H1 (cell line): ENCODE data around the gene DLEC1. TPM values are rescaled to one million over a fixed set of nuclear protein-coding genes. Genes with fewer than 3 reads are reported as not detected.

ENCODE experiments used
- CTCF ChIA-PET: fragments of 300-600 bp; sonication (Branson Sonifier 250); formaldehyde crosslinking; loops from one replicate; lab custom pipeline; 2021; ENCODE audit not compliant: partially characterized antibody; lab: Charles Lee
- POLR2A ChIA-PET: fragments of 300-600 bp; sonication (Branson Sonifier 250); formaldehyde crosslinking; loops from one replicate; lab custom pipeline; 2021; ENCODE audit warnings: inconsistent platforms; ENCODE audit not compliant: partially characterized antibody; lab: Charles Lee
- DNase-seq, 2 experiments: peaks; one replicate each; pipeline versions ENCODE4 v3.0.0 to v3.0.0-alpha.2; 2010 to 2022; ENCODE audit warnings: low spot score in 2 of 2, low read depth in 1 of 2, mixed read lengths in 1 of 2
- FAIRE-seq: peaks from 2 replicates; lab custom pipeline; 2011; peaks lifted over from hg19 to GRCh38; lab: Jason Lieb, UNC
- H2AFZ ChIP-seq: 2 replicates; pipeline ENCODE4 v1.8.1; 2012; ENCODE audit warnings: low read length, inconsistent platforms
- H2AK5ac ChIP-seq: 2 replicates; pipeline ENCODE4 v1.6.1; 2013; ENCODE audit warnings: low read depth, low read length
- H2BK120ac ChIP-seq: replicated peaks from 2 replicates; pipeline ENCODE3; 2013; ENCODE audit warnings: low read depth, low read length, inconsistent platforms
- H2BK12ac ChIP-seq: 2 replicates; pipeline ENCODE4 v1.6.1; 2013; ENCODE audit warnings: low read depth, low read length
- H2BK15ac ChIP-seq: 2 replicates; pipeline ENCODE4 v1.6.1; 2013; ENCODE audit warnings: low read length
- H2BK20ac ChIP-seq: 2 replicates; pipeline ENCODE4 v1.6.1; 2013; ENCODE audit warnings: low read length
- H2BK5ac ChIP-seq: 2 replicates; pipeline ENCODE4 v1.6.1; 2013; ENCODE audit warnings: low read depth, low read length
- H3K14ac ChIP-seq: 2 replicates; pipeline ENCODE4 v1.6.1; 2013; ENCODE audit warnings: inconsistent platforms; ENCODE audit not compliant: insufficient read length
- H3K18ac ChIP-seq: 2 replicates; pipeline ENCODE4 v1.6.1; 2013; ENCODE audit warnings: low read length; ENCODE audit errors: extremely low read depth
- H3K23ac ChIP-seq: 2 replicates; pipeline ENCODE4 v1.6.1; 2013; ENCODE audit warnings: inconsistent platforms; ENCODE audit not compliant: insufficient read length
- H3K23me2 ChIP-seq: 2 replicates; pipeline ENCODE4 v1.6.1; 2013; ENCODE audit warnings: low read depth, low read length
- H3K27ac ChIP-seq: 2 replicates; pipeline ENCODE4 v1.6.1; 2011; ENCODE audit warnings: low read depth, low read length, inconsistent platforms
- H3K27me3 ChIP-seq, 4 experiments: replicated peaks in 1 of 4; 1 replicate in 1 of 4; 2 replicates in 3 of 4; pipeline versions ENCODE4 v1.6.1 to v1.8.1; 2011 to 2013; ENCODE audit warnings: low read length in 3 of 4, mild to moderate bottlenecking in 3 of 4, inconsistent platforms in 2 of 4, mixed read lengths in 2 of 4, moderate library complexity in 1 of 4; ENCODE audit not compliant: control insufficient read depth in 3 of 4, insufficient read depth in 3 of 4; ENCODE audit errors: extremely low read depth in 1 of 4
- H3K36me3 ChIP-seq, 4 experiments: 2 replicates each; pipeline versions ENCODE4 v1.6.1 to v1.8.1; 2011 to 2013; ENCODE audit warnings: mild to moderate bottlenecking in 4 of 4, low read length in 3 of 4, moderate library complexity in 2 of 4, control low read depth in 1 of 4, inconsistent platforms in 1 of 4; ENCODE audit not compliant: insufficient read depth in 4 of 4, control insufficient read depth in 2 of 4
- H3K4ac ChIP-seq: replicated peaks from 2 replicates; pipeline ENCODE3; 2013; ENCODE audit warnings: low read length, low read depth, mixed read lengths, inconsistent platforms; ENCODE audit not compliant: insufficient read length
- H3K4me1 ChIP-seq, 4 experiments: replicated peaks in 1 of 4; 1 replicate in 1 of 4; 2 replicates in 3 of 4; pipeline versions ENCODE4 v1.6.1 to v1.8.1; 2011 to 2013; ENCODE audit warnings: low read length in 3 of 4, inconsistent platforms in 2 of 4, mixed read lengths in 1 of 4; ENCODE audit not compliant: insufficient read depth in 4 of 4, control insufficient read depth in 3 of 4
- H3K4me2 ChIP-seq, 2 experiments: 2 replicates each; pipeline versions ENCODE4 v1.6.1 to v1.8.1; 2011 to 2013; ENCODE audit warnings: low read depth in 2 of 2, low read length in 2 of 2, control low read depth in 1 of 2, inconsistent platforms in 1 of 2, mild to moderate bottlenecking in 1 of 2; ENCODE audit not compliant: insufficient read depth in 1 of 2
- H3K4me3 ChIP-seq, 4 experiments: fragments of 200-600, 300-600 bp in 1 of 4; sonication (generic), shearing (Covaris generic), sonication (Bioruptor Twin) in 1 of 4; 2 replicates each; pipeline versions ENCODE4 v1.5.1 to v1.8.1; 2011 to 2016; ENCODE audit warnings: low read length in 4 of 4, low read depth in 3 of 4, control low read depth in 2 of 4, inconsistent platforms in 2 of 4, mild to moderate bottlenecking in 2 of 4, mixed read lengths in 1 of 4, moderate library complexity in 1 of 4; ENCODE audit not compliant: insufficient read depth in 2 of 4; ENCODE audit errors: extremely low read depth in 1 of 4
- H3K56ac ChIP-seq: replicated peaks from 2 replicates; pipeline ENCODE3; 2013; ENCODE audit warnings: low read depth, mild to moderate bottlenecking, mixed read lengths, low read length, inconsistent platforms; ENCODE audit not compliant: insufficient read length
- H3K79me1 ChIP-seq: 2 replicates; pipeline ENCODE4 v1.6.1; 2013; ENCODE audit warnings: low read depth, low read length, control low read depth
- H3K79me2 ChIP-seq, 2 experiments: 2 replicates each; pipeline versions ENCODE4 v1.6.1 to v1.8.1; 2012 to 2013; ENCODE audit warnings: low read length in 2 of 2, mild to moderate bottlenecking in 2 of 2, inconsistent platforms in 1 of 2; ENCODE audit not compliant: insufficient read depth in 2 of 2, control insufficient read depth in 1 of 2
- H3K9ac ChIP-seq, 4 experiments: replicated peaks in 1 of 4; 1 replicate in 1 of 4; 2 replicates in 3 of 4; pipeline versions ENCODE4 v1.6.1 to v1.8.1; 2011 to 2013; ENCODE audit warnings: low read depth in 3 of 4, low read length in 3 of 4, control low read depth in 2 of 4, mild to moderate bottlenecking in 2 of 4, moderate library complexity in 2 of 4, inconsistent platforms in 1 of 4; ENCODE audit errors: extremely low read depth in 1 of 4
- H3K9me3 ChIP-seq, 2 experiments: 2 replicates each; pipeline versions ENCODE4 v1.6.1 to v1.8.1; 2012 to 2013; ENCODE audit warnings: mild to moderate bottlenecking in 2 of 2, moderate library complexity in 2 of 2, control low read depth in 1 of 2, inconsistent platforms in 1 of 2, low read depth in 1 of 2, low read length in 1 of 2, mixed read lengths in 1 of 2; ENCODE audit not compliant: insufficient read depth in 2 of 2
- H4K20me1 ChIP-seq, 2 experiments: replicated peaks in 1 of 2; 2 replicates each; pipeline versions ENCODE3 to v1.8.1; 2011 to 2013; ENCODE audit warnings: inconsistent platforms in 2 of 2, low read length in 2 of 2, mild to moderate bottlenecking in 1 of 2; ENCODE audit not compliant: insufficient read depth in 2 of 2, control insufficient read depth in 1 of 2
- H4K5ac ChIP-seq: 2 replicates; pipeline ENCODE4 v1.6.1; 2013; ENCODE audit warnings: low read length, low read depth, mixed read lengths, inconsistent platforms; ENCODE audit not compliant: insufficient read length
- H4K8ac ChIP-seq: 2 replicates; pipeline ENCODE4 v1.8.0; 2013; ENCODE audit warnings: mild to moderate bottlenecking, moderate library complexity, low read length, inconsistent platforms; ENCODE audit not compliant: insufficient read depth; ENCODE audit errors: extremely low read depth
- H4K91ac ChIP-seq: replicated peaks from 2 replicates; pipeline ENCODE3; 2013; ENCODE audit warnings: low read length, mixed read lengths, inconsistent platforms; ENCODE audit not compliant: insufficient read length
- ASH2L ChIP-seq: fragments of 200-600, 300-600 bp; sonication (generic); IDR thresholded peaks from one replicate; pipeline ENCODE4 v1.7.1; 2017; ENCODE audit warnings: low read length
- ATF3 ChIP-seq: IDR thresholded peaks from 2 replicates; pipeline ENCODE4 v1.6.1; 2011; ENCODE audit warnings: low read depth, mild to moderate bottlenecking, low read length; ENCODE audit not compliant: insufficient read depth
- CHD1 ChIP-seq: IDR thresholded peaks from 2 replicates; pipeline ENCODE4 v1.6.1; 2012; ENCODE audit warnings: low read depth, low read length, improper control_type of control experiment
- CHD2 ChIP-seq: IDR thresholded peaks from 2 replicates; pipeline ENCODE4 v1.6.1; 2012; ENCODE audit warnings: low read length, improper control_type of control experiment
- EGR1 ChIP-seq: IDR thresholded peaks from 2 replicates; pipeline ENCODE4 v1.6.1; 2011; ENCODE audit warnings: low read depth, low read length, borderline replicate concordance
- HDAC2 ChIP-seq, 2 experiments: fragments of 300-600 bp in 1 of 2; sonication (generic) in 1 of 2; IDR thresholded peaks; 2 replicates each; pipeline ENCODE4 v1.6.1; 2011 to 2012; ENCODE audit warnings: low read depth in 2 of 2, low read length in 2 of 2, mild to moderate bottlenecking in 2 of 2, moderate library complexity in 2 of 2, borderline replicate concordance in 1 of 2, inconsistent platforms in 1 of 2
- JUND ChIP-seq: IDR thresholded peaks from 2 replicates; pipeline ENCODE4 v1.6.1; 2011; ENCODE audit warnings: mild to moderate bottlenecking, improper control_type of control experiment, low read length
- KDM1A ChIP-seq: fragments of 200-600, 300-600 bp; sonication (generic); IDR thresholded peaks from 2 replicates; pipeline ENCODE4 v1.7.1; 2016; ENCODE audit warnings: mild to moderate bottlenecking, low read length, borderline replicate concordance
- PHF8 ChIP-seq: fragments of 200-600 bp; sonication (generic); conservative IDR thresholded peaks from 2 replicates; pipeline ENCODE4 v1.7.1; 2012; ENCODE audit warnings: low read depth, mild to moderate bottlenecking, inconsistent platforms, low read length, moderate library complexity
- POU5F1 ChIP-seq: IDR thresholded peaks from 2 replicates; pipeline ENCODE4 v1.6.1; 2011; ENCODE audit warnings: low read depth, mild to moderate bottlenecking, low read length, moderate library complexity
- RFX5 ChIP-seq: IDR thresholded peaks from 2 replicates; pipeline ENCODE4 v1.6.1; 2011; ENCODE audit warnings: low read depth, low read length, improper control_type of control experiment, borderline replicate concordance
- TEAD4 ChIP-seq: IDR thresholded peaks from 2 replicates; pipeline ENCODE4 v1.6.1; 2012; ENCODE audit warnings: low read depth, low read length, inconsistent platforms, mixed read lengths
- WGBS, 2 experiments: shearing (Covaris generic) in 1 of 2; methylation state at CpG; one replicate each; pipeline versions ENCODE4 v1.1.6 to v1.1.7; 2013 to 2015; ENCODE audit warnings: low lambda C conversion rate in 2 of 2, mixed read lengths in 2 of 2, inconsistent platforms in 1 of 2, low coverage in 1 of 2, missing lambda C conversion rate in 1 of 2; ENCODE audit not compliant: insufficient replicate concordance in 2 of 2, insufficient coverage in 1 of 2, insufficient read length in 1 of 2; ENCODE audit errors: extremely low coverage in 1 of 2, missing lambda C conversion rate in 1 of 2; 5-methylcytosine and 5-hydroxymethylcytosine counted together
- polyA plus RNA-seq, 7 experiments: library from polyadenylated mRNA; depleted of rRNA in 3 of 7; stranded (reverse) in 5 of 7; unstranded in 2 of 7; fragments of >200 nt in 5 of 7; fragments of 200-250 nt in 2 of 7; gene quantifications; 1 replicate in 5 of 7; 2 replicates in 1 of 7; 4 replicates in 1 of 7; pipeline versions ENCODE4 v1.2.1 to v1.2.3, GENCODE V29; 2011 to 2013; ENCODE audit warnings: missing spikeins in 2 of 7, mixed read lengths in 2 of 7
- total RNA-seq: library from RNA; stranded (reverse); fragmentation: NEBNext Ultra II Directional; extraction: Animal tissue kit (Norgen Biotek cat#: 25700); gene quantifications from 2 replicates; pipeline ENCODE4 v1.2.1, GENCODE V29; 2021
- TF ChIP-seq, protein P1 (sequence below): IDR thresholded peaks from 2 replicates; pipeline ENCODE4 v1.6.1; 2012; ENCODE audit warnings: inconsistent platforms

DLEC1 gene
- total and polyA plus RNA-seq, 2 of the 8 experiments (the other 6 are each of a cell fraction or from before 2014, with no cell fraction given) = 0.26 to 0.76 TPM

DNA sequence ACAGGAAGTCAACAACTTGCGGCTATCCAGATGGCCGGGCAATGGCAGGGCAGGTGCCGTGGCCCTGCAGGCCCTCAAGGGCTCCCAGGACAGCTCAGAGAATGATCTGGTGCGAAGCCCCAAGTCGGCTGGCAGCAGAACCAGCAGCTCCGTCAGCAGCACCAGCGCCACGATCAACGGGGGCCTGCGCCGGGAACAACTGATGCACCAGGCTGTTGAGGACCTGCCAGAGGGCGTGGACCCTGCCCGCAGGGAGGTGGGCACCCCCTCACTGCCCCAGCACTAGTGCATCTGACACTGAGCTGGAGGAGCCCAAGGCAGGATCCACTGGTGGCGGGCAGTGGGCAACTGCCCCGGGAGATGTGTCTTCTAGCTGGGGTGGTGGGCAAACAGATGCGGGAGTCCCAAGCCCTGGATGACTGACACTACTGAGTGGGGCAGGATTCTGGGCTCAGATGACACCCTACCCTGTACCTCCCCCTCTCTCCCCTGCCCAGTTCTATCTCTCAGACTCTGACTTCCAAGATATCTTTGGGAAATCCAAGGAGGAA lies 32.5 kb upstream of the DLEC1 start:
- ChIA-PET POLR2A (interaction anchor here (1.1 kb wide), 1 partner anchor 9 kb away, joined by 4 read pairs; no protein-coding TSS in a partner anchor), CTCF (interaction anchor here (0.8 to 2.4 kb wide), 11 partner anchors 9 to 196 kb away, joined by 3 to 12 read pairs (median 4); partner anchors contain the start of gene PLCD1)
- H2AFZ ChIP-seq = no peak overlapping the region
- no peaks in the 10 kb centered on the region for H3K79me1 ChIP-seq
- peaks cover 0 to 6% of the 10 kb centered on the region in 2 experiments for H4K20me1 ChIP-seq
- no peak overlapping the region for H2BK15ac ChIP-seq
- no peak overlapping the region for H2BK5ac ChIP-seq
- H2BK20ac ChIP-seq = no peak overlapping the region
- H4K5ac ChIP-seq = no peak overlapping the region
- no peak overlapping the region for H3K4ac ChIP-seq
- no peak overlapping the region for H4K91ac ChIP-seq
- H3K56ac ChIP-seq = no peak overlapping the region
- no peak overlapping the region for H3K23ac ChIP-seq
- DNase-seq = no peak
- no peaks in the 10 kb centered on the region for H3K27me3 ChIP-seq
- no peak overlapping the region for H3K27ac ChIP-seq
- no peak overlapping the region for H2BK12ac ChIP-seq
- no peak overlapping the region for H3K4me3 ChIP-seq
- no peaks in the 10 kb centered on the region for H3K79me2 ChIP-seq
- H3K23me2 ChIP-seq = no peaks in the 10 kb centered on the region
- H3K4me2 ChIP-seq = no peak overlapping the region
- H3K14ac ChIP-seq = no peak overlapping the region
- no peak overlapping the region for H4K8ac ChIP-seq
- H3K36me3 ChIP-seq = peaks cover 0 to 2% (median under 1%) of the 10 kb centered on the region in 4 experiments; a peak in 1 of 8 replicates
- no peaks in the 10 kb centered on the region for H3K9me3 ChIP-seq
- H2AK5ac ChIP-seq = no peak overlapping the region
- no peak overlapping the region for H3K9ac ChIP-seq
- no peak overlapping the region for H2BK120ac ChIP-seq
- 97% methylated on average over 16 of the region's 16 CpGs; no CpG with 5 or more reads in 1 of the 2 experiments for WGBS, 2 experiments
- no peak for FAIRE-seq
- H3K18ac ChIP-seq = no peak overlapping the region
- no peaks in the 10 kb centered on the region for H3K4me1 ChIP-seq
- TF ChIP-seq ATF3 = no peak
- no peak for TF ChIP-seq POU5F1
- no peak for TF ChIP-seq CHD2
- no peak for TF ChIP-seq PHF8
- no peak for TF ChIP-seq KDM1A
- TF ChIP-seq EGR1 = no peak
- TF ChIP-seq JUND = no peak
- TF ChIP-seq TEAD4 = no peak
- no peak for TF ChIP-seq RFX5
- TF ChIP-seq HDAC2 (IDR thresholded peaks at IDR 0.05; ENCODE audit: borderline replicate concordance in 1 of 2, low read depth in 2 of 2, low read length in 2 of 2) = no peak
- TF ChIP-seq CHD1 = no peak
- TF ChIP-seq ASH2L = no peak
- TF ChIP-seq, protein P1, sequence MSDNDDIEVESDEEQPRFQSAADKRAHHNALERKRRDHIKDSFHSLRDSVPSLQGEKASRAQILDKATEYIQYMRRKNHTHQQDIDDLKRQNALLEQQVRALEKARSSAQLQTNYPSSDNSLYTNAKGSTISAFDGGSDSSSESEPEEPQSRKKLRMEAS = no peak
